ENCODE measurements around the gene FAM181A.

Gene FAM181A

DNA sequence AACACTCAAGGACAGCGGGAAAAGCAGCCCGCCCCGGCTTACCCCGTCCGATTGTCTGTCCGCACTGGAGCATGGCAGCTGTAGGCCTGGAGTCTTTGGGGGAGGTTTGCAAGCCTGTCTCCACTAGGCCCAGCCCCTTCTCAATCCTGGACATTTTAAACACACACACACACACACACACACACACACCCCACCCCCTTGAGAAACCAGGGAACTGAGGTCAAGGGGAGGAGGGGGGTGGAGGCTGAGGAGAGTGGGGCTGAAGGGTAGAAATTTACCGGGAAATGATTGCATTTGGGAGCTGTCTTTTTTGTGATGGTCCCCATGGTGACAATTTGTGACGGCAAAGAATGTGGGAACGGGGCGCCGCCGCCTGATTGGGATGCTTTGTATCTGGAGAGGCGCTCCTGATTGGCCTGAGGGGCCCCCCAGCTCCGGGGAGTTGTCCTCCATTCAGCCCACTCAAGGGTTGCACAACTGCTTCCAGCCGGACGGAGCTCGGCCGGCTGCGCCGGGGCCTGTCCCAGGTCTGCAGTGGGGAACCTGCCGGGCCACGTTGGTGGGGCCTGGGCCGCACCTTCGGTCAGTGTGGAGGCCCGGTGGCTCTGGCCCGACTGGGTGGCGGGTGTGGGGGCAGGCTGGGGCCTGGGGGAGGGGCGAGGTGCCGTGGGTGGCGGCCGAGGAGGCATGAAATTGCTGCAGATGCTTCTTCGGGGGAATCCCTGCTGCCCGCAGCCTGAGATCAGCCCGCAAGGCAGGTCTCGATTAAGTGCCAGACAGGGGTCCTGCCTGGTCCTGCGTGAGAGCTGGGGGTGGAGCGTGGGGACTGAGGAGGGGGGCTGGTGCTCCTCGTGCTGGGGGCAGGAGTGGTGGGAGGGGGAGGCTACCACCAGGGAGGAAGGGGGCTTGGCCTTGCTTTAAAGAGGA, at the start of gene FAM181A:
TSS of gene FAM181A (plus strand) at position 472 of the 927 bp plus-strand sequence. CDS start 942 bp downstream, outside the sequence.
- no peak for DNase-seq (ENCODE audit: low read depth in 2 of 2, low spot score in 1 of 2)

DNA sequence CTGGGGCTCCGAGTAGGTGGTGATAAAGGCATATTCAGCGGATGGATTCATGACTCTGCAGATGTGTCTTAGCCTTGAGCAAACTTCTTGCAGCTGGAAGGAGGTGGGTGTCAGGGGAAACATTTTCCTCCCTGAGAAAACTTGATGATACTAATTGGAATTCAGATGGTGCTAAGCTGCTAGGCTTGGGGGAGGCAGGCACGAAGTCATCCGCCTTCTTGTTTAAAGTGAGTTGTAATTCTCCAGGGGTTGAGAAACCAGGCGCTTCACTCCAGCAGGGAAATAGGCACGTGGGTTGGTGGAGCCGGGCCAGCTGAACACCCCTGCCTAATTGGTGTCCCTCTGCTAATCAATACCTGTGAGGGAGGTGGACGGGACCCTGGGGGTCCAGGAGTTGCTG, 48.9 kb upstream of the FAM181A start:
- no peak for DNase-seq (ENCODE audit: low read depth in 2 of 2, low spot score in 1 of 2)

DNA sequence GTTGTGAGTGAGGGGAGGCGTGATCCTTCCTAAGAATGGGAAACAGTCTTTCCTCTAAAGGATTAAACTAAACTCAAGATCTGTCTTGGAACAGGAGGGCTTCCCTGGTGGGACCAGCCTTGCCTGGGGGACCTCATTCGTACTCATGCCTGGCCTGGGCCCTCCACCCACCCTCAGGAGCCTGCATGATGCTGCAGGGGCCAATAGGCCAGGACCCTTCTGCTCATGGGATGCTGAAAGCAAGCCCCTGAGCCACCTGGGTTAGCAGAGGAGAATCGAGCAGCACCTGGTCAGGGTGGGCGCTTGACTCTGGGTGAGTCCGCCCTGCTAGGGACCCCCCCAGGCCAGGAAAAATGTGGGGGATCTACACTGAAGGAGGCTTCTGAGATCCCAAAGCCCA, 48.3 kb upstream of the FAM181A start:
- no peak for DNase-seq (ENCODE audit: low read depth in 2 of 2, low spot score in 1 of 2)

- no peak for DNase-seq (ENCODE audit: low read depth in 2 of 2, low spot score in 1 of 2)
These were observed 47.7 kb upstream of the FAM181A start for GRCh38 chr14:93879362-93879983.

GRCh38 chr14:93880021-93880820, 46.9 kb upstream of the FAM181A start:
- DNase-seq (ENCODE audit: low read depth in 2 of 2, low spot score in 1 of 2) = no peak

GRCh38 chr14:93884950-93885349, 42.2 kb upstream of the FAM181A start:
- no peak for DNase-seq (ENCODE audit: low read depth in 2 of 2, low spot score in 1 of 2)

GRCh38 chr14:93888995-93889394, 38.1 kb upstream of the FAM181A start:
- DNase-seq (ENCODE audit: low read depth in 2 of 2, low spot score in 1 of 2) = no peak

- no peak for DNase-seq (ENCODE audit: low read depth in 2 of 2, low spot score in 1 of 2)
These were observed 37.2 kb upstream of the FAM181A start for GRCh38 chr14:93889739-93890483.

DNA sequence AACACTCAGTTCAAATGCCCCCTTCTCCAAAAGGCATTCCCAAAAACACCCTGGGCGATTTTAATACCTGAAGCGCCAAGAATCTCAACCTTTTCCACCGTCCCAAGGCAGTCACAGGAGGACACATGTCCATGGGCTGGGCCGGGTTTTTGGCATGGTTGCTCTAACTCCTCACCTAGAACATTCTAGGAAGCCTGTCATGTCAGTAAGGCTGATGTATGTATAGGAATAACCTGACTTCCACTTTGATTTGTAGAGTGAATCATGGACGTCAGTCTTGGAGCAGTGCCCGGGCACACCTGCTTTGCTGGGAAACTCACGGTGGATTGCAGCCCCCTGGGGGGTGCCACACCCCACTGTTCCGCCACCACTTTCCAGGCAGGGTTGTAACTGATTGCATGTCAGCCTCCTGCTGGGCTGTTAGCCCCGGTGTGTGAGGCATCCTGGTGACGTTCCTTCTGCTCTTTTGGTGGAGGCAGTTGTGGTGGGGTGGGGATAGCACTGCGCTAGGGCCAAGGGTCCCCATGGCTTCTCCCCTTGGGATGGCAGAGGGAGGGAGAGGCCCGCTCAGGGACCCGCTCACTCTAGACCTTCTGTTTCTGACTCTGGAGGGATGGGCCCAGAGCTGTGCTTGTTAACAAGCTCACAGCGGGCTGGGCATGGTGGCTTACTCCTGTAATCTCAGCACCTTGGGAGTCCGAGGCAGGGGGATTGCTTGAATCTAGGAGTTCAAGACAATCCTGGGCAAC, 35.2 kb upstream of the FAM181A start:
- DNase-seq (ENCODE audit: low read depth in 2 of 2, low spot score in 1 of 2) = no peak

DNA sequence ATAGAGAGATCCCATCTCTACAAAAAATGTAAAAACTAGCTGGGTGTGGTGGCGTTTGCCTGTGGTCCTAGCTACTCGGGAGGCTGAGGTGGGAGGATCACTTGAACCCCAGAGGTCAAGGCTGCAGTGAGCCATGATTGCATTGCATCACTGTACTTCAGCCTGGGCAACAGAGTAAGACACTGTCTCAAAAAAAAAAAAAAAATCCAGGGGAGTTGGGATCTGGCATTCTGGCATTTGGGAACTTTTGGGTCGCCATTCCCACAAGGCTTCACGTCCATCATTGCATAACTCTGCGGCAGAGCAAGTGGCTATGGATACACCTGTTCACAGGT, 34.7 kb upstream of the FAM181A start:
- DNase-seq (ENCODE audit: low read depth in 2 of 2, low spot score in 1 of 2) = no peak

GRCh38 chr14:93892923-93893558, 34.1 kb upstream of the FAM181A start:
- DNase-seq (ENCODE audit: low read depth in 2 of 2, low spot score in 1 of 2) = peak; percentile 44 to 50

GRCh38 chr14:93893661-93894261, 33.4 kb upstream of the FAM181A start:
- DNase-seq (ENCODE audit: low read depth in 2 of 2, low spot score in 1 of 2) = no peak

DNA sequence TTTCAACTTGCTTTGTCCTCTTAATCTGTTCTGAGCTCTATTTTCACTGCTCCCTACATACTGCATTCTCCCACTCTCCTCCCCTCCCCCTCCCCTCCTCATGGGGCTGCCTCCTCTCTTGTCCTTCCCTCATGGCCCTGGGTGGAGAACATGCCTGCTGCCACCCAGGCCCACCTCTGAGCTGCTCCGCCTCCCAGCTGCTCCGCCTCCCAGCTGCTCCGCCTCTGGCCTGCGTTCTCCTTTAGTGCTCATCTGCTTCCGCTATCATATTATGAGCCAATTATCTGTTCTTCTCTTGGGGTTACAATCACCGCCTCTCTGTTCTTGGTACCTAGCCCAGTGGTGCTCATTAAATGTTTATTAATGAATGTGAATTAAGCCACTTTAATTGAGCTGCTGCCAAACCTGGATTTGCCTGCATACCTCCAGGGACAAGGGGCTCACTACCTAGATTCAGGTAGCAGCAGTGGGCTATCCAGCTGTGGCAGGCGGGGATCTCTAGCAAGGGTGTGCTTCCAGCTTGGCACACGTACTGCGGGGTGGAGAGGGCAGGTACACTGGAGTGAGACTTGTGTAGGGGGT, 32.0 kb upstream of the FAM181A start:
- no peak for DNase-seq (ENCODE audit: low read depth in 2 of 2, low spot score in 1 of 2)

DNA sequence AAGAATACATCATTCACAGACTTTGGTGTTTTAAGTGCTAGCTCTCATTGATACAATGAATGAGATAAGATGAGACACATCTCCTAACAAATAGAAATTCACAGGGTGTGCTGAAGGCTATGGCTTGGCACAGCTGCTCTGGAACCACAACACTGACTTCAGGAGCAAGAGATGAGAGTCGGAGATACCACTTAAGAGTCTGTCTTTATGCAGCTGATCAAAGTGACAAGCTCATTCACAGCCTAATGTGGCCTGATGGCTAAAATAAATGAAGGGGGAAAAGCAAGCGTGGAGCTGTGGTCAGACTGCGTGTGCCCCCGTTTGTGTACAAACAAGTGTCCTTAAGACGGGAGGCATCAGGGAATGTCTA, 29.7 kb upstream of the FAM181A start:
- no peak for DNase-seq (ENCODE audit: low read depth in 2 of 2, low spot score in 1 of 2)

DNA sequence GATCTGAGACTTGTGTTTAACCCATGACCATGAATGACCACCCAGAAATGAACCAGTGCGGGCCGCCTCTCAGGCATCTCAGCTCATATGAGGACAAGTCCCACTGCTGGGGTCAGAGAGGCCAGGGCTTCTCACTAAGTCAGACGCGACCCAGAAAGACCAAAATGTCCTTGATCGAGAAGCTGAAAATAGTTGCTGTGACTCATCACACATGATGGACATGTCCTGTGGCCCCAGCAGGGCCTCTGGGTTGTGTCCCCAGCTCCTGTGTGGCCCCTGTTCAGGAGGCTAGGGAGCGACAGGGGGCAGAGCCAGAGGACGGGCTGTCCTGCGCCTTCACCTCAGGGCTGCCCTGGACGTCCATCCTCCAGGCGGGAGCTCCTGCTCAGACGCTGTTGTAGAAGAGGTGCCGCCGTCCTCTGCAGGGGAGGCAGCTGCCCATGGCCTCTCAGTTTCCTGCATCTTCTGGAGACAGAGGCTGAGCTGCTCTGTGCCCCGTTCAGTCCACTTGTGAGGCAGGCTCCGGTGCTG, 29.0 kb upstream of the FAM181A start:
- no peak for DNase-seq (ENCODE audit: low read depth in 2 of 2, low spot score in 1 of 2)

DNA sequence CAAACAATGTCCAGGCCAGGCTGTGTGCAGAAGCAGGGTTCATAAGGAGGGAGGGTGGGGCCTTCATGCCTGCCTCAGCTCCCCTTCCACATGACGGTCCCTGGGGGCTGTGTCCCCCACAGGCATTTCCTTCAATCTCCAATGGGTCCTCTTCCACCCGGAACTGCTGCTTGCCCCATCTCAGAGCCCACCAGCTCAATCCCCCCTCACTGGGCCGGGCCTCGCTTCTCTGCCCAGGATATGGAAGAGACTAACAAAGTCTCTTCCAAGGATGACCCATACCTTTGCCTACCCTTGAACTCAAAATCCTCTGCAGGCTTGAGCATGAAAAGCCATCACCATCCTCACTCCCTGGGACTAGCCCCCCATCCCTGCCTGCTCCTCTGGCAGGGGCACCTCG, 28.4 kb upstream of the FAM181A start:
- no peak for DNase-seq (ENCODE audit: low read depth in 2 of 2, low spot score in 1 of 2)

GRCh38 chr14:93901813-93902212, 25.3 kb upstream of the FAM181A start:
- no peak for DNase-seq (ENCODE audit: low read depth in 2 of 2, low spot score in 1 of 2)

DNA sequence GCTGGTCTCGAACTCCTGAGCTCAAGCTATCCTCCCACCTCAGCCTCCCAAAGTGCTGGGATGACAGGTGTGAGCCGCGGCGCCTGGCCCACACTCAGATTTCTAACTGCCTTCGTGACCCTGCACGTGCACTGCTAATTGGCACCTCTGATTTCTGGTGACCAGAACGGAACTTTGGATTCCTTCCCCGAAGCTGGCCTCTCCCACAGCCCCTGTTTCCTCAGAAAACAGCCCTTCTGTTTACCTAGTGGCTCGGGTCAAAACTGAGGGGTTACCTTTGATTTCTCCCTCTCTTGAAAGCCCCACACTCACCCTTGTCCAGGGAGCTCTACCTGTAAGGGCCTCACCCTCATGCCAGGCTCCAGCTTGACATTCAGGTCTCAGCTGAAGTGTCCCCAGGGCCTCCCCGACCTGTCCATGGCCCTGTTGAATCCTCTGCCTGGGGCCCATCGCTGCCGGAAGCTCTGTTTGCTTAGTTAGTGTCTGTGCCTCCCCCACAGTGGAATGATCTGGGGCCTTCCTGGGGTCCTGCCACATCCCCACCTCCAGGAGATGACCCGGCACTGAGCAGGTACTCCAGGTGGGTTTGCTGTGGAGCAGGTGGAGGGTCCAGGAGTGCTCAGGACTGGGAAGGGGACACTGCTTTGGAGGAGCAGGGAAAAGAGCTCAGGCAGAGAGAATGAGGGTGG, 24.4 kb upstream of the FAM181A start:
- no peak for DNase-seq (ENCODE audit: low read depth in 2 of 2, low spot score in 1 of 2)
